Right hindlimb (tissue), 1 donor: ENCODE results near the gene S100A5.
A peak's percentile ranks its signal among the peaks of the same experiment; 100 is the strongest.
"Not testable (repeated sequence)": the region's sequence is repeated elsewhere in the genome, so short reads cannot be mapped to it uniquely, and the experiment has no call there.

ENCODE experiments used
- DNase-seq: peaks from one replicate; pipeline ENCODE4 v3.0.0-alpha.2; 2018

The S100A5 gene

DNA sequence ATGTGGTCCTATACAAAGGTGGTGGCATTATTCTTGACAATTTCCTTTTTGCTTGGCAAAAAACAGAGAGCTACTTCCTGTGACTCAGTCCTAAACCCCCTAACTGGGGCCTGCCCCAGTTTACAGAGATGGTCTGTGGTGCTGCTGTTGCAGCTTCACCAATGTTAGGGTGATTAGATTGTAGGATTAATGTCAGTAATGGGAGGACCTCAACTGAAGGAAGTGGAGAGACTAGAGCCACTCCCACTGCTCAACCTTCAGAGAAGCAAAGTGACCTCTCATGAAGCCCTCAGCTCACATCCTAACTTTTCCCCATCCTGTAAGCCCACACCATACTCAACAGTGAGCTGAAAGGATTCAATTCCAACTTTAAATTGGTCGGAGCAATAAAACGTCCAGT, 8.6 kb downstream of the S100A5 start:
- no peak for DNase-seq

GRCh38 chr1:153531638-153532037, 9.1 kb downstream of the S100A5 start:
- DNase-seq: no peak

DNA sequence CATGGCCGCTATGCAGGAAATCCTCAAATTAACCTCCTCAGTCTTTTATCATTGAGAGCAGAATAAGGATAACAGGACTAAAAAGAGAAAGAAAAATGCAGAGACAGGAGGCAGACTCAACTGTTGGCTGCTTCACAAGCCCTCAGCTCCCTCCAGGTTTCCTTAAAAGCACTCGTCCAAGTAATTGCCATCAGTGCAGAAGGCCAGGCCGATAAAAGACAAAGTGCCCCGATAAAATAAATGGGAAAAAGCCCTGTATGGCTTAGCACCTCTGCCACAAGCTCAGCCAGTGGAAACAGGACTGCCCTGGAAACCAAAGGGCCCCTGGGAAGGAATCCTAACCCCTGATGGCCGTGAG, 13.1 kb downstream of the S100A5 start:
- no peak for DNase-seq

DNA sequence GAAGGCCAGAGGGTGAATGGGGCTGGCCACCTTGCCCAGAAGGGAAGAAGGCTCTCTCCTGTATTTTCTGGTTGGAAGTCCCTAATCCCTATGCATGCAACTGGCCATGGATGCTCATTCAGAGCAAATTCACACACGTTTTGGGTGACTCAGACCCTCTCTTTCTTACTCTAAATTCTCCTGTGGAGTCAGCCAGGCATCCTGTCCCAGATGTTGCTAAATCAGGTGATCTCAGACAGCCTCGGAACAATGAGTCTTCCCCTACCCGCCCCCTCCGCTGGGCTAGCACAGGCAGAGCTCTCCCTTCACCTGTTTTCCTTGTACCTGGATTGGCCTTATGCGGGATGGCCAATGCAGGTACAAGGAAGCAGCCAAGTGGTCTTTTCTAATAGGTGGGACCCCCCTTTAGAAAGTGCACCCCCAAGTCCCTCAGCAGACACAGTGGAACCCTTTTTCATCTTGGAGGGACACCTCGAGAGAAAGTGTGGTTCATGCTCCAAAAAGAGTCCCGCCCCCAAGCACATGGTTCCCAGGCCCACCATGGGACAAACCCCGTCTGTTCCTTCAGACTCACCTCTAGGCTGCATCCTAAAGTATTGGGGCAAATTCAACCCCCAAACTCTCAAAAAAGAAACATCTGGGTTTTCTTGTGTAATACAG, 13.6 kb downstream of the S100A5 start:
- no peak for DNase-seq

DNA sequence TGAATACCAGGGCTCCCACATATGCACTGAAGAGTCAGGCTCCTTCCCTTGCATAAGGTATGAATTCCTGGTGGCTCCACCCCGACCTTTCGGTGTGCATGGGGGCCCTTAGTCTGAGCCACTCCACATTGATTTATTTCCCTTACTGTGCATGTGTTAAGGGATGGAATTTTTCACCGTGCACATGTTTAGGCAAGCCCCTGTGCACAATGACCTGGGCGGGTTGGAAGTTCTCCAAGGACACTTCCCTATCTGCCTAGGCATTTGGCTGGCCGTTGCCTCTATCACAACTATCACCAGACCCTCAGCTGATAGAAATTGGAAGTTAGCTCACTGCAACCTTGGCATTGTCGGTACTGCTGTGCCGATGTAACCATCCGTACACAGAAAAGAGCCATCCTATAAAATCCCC, 14.6 kb downstream of the S100A5 start:
- no peak for DNase-seq

GRCh38 chr1:153525088-153525728, 15.5 kb downstream of the S100A5 start:
- DNase-seq: no peak

- DNase-seq: not testable (repeated sequence)
Measured at GRCh38 chr1:153522353-153523048, 18.2 kb downstream of the S100A5 start.

DNA sequence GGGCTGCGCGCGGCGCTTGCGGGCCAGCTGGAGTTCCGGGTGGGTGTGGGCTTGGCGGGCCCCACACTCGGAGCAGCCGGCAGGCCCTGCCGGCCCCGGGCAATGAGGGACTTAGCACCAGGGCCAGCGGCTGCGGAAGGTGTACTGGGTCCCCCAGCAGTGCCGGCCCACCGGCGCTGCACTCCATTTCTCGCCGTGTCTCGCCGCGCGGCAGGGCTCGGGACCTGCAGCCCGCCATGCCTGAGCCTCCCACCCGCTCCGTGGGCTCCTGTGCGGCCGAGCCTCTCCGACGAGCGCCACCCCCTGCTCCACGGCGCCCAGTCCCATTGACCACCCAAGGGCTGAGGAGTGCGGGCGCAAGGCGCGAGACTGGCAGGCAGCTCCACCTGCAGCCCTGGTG, 18.9 kb downstream of the S100A5 start:
- DNase-seq: not testable (repeated sequence)

DNA sequence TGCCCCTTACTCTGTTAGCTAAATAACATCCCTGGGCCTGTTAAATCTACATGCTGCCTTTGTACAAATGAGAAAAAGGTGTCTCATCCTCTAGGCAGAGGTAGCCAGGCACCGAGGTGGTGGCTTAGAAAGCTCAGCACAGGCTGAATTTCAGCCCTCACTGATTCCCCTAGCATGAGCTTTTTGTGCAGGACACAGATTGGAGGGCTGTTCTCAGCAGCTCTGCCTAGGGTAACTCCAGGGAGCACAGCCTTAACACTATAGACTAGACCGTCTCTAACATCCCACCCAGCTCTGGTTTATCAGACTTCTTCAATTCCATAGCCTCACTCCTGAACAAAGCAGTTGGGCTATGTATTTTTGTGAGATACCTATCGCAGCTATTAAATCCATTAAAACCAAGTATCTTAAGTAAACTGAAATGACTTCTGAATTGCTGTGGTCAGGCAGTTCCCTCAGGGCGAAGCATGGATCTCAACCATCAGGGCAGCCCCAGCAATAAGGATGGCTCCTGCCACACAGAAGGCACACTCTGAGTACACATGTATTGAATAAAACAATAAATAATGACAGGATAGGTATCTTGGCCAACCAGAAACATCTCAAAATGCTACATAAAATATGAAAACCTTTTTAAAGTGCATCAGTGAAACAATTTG, 19.8 kb downstream of the S100A5 start:
- DNase-seq: no peak

DNA sequence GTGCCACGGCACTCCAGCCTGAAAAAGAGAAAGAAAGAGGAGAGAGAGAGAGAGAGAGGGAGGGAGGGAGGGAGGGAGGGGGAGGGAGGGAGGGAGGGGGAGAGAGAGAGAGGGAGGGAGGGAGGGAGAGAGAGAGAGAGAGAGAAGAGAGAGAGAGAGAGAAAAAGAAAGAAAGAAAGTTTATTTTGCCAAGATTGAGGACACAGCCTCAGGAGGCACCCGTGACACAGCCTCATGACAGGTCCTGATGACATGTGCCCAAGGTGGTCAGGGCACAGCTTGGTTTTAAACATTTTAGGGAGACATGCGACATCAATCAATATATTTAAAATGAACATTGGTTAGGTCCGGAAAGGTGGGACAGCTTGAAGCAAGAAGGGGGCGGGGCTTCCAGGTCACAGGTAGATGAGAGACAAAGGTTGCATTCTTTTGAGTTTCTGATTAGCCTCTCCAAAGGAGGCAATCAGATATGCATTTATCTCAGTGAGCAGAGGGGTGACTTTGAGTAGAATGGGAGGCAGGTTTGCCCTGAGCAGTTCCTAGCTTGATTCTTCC, 20.5 kb downstream of the S100A5 start:
- not testable (repeated sequence) for DNase-seq

DNA sequence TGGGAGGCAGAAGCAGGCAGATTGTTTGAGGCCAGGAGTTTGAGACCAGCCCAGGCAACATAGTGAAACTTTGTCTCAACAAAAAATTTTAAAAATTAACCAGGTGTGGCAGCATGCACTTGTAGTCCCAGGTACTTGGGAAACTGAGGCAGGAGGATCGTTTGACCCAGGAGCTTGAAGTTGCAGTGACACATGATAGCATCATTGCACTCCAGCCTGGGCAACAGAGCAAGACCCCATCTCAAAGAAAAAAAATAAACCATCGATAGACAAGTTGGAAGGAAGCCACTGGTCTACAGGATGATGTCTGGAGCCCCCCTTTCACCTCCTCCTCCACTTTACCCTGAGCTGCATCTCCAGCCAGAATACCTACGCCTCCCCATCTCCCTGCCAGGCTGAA, 21.5 kb downstream of the S100A5 start:
- no peak for DNase-seq

DNA sequence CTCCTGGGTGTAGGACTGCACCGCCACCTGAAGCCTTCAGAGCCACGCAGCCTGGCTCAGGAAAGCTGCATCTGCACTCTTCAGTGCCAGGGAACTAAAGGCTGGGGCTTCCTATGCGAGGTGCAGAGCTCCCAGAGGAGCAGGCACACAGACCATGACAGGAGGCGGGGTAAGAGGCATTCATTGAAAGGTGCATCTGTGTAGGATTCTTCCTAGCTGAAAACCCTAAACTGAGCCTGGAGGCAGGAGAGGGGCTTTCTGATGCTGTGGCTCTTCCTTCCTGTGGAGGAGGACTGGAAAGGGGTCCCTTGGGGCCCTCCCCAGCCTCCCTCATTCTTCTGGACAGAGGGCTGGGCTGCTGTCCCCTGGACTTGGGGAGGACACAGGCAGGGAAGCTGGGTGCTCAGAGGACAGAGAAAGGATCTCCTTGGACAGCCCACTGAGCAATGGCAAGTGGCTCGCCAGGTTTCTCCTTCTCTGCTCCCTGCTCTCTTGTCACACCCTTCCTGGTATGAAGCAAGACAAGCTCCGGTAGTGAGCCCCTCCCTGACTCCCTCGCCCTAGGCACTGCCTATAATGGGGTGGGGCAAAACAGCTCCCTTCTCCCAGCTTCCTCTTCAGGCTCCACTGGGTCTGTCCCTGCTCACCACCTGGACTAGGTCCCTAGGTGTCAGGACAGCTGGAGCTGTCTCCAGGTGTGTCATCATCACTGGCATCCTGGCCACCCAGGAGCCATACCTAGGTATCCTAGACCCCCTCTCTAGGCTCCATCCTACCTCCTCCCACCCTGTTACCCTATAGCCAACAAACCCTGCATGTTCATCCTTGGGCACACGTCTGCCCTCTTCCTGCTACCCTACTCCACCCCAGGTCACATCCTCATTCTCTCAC, 25.0 kb downstream of the S100A5 start:
- DNase-seq: no peak

- no peak for DNase-seq
Measured at GRCh38 chr1:153513666-153514065, 27.1 kb downstream of the S100A5 start.

GRCh38 chr1:153513023-153513422, 27.7 kb downstream of the S100A5 start:
- DNase-seq: no peak

GRCh38 chr1:153510984-153511410, 29.7 kb downstream of the S100A5 start:
- DNase-seq: peak; percentile 88

DNA sequence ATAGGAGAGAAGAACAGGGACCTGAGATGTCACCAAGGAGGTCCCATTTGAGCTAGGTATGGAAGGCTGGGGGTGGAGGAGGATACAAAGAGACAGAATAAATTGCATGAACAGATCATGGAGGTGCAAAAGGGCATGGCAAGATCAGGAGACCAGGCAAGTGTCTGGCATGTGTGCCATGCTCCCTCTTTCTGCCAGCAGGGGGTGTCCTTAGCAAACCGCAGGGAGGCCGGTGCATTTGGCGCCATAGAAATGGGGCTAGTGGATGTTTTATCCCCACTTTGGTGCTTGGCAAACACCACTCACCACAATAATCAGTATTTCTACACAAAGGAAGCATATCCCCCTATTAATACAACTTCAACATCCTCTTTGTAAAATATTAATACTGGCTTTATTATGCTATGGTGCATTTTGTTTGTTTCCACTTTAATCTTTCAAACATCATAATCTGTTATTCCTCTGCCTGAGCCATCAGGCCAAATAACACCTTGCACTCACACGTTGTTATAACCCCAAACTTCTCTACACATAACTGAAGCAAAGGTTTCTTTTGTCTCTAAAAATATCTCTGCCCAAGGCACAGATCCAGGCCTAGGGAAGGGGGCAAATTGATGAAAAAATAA, 30.9 kb downstream of the S100A5 start:
- no peak for DNase-seq

DNA sequence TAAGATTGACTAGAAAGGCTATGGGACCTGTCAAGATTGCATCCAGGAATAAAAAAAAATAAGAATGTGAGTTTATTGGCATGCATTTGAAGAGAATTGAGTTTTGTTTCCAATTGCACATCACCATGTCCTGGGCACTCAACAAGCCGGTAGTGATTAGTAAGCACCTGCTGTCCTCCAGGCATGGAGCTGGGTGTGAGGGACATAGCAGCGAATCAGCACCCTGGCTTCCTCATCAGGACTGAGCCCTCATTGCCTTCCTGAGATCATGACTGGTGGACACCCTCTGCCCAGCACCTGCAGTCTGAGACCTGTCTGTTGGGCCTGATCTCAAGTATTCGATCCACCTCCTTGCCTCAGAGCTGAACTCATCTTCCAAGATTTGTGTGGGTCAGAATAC, 31.7 kb downstream of the S100A5 start:
- no peak for DNase-seq

GRCh38 chr1:153507926-153508583, 32.7 kb downstream of the S100A5 start:
- DNase-seq: no peak

GRCh38 chr1:153506831-153507413, 33.8 kb downstream of the S100A5 start:
- DNase-seq: peak; percentile 94

- no peak for DNase-seq
Measured at GRCh38 chr1:153506386-153506785, 34.3 kb downstream of the S100A5 start.

- DNase-seq: no peak
Measured at GRCh38 chr1:153505576-153505975, 35.2 kb downstream of the S100A5 start.
